HFFc6 (cell line): ENCODE measurements around the gene HS6ST3. TPM values are rescaled to one million over a fixed set of nuclear protein-coding genes. Genes with fewer than 3 reads are reported as not detected.

Experiments
- DNase-seq: peaks from one replicate; pipeline ENCODE4 v3.0.0-alpha.2; 2018
- H3K27ac Mint-ChIP-seq: 2 replicates; pipeline ENCODE4 v1.8.0; 2020; ENCODE audit warnings: mild to moderate bottlenecking, mixed read lengths
- H3K27me3 Mint-ChIP-seq: 2 replicates; pipeline ENCODE4 v1.8.0; 2021; ENCODE audit warnings: mild to moderate bottlenecking, moderate library complexity, mixed read lengths; ENCODE audit not compliant: insufficient read depth
- H3K36me3 Mint-ChIP-seq: 2 replicates; pipeline ENCODE4 v1.8.0; 2021; ENCODE audit warnings: low read depth, mixed read lengths
- H3K4me1 Mint-ChIP-seq: 2 replicates; pipeline ENCODE4 v1.8.0; 2020; ENCODE audit warnings: low read depth, mixed read lengths
- H3K4me3 Mint-ChIP-seq: 2 replicates; pipeline ENCODE4 v1.8.0; 2020; ENCODE audit warnings: mild to moderate bottlenecking, moderate library complexity, mixed read lengths
- H3K9me3 Mint-ChIP-seq: 2 replicates; pipeline ENCODE4 v1.8.0; 2020; ENCODE audit warnings: mild to moderate bottlenecking, mixed read lengths
- CTCF ChIP-seq: fragments of 200-600 bp; sonication (generic); IDR thresholded peaks from 2 replicates; pipeline ENCODE4 v1.5.0; 2021; ENCODE audit warnings: antibody characterized with exemption, mild to moderate bottlenecking
- total RNA-seq, 6 experiments: library from RNA; stranded (reverse); fragmentation: NEBNext Ultra II Directional; extraction: Animal tissue kit (Norgen Biotek cat#: 25700); gene quantifications; 2 replicates in 1 of 6; 3 replicates in 5 of 6; pipeline ENCODE4 v1.2.3, GENCODE V29; 2021

The HS6ST3 gene
- total RNA-seq, 6 experiments from 2014 or later = not detected

GRCh38 chr13:96191367-96191766 is 101.5 kb downstream of the HS6ST3 start:
- Mint-ChIP-seq H3K9me3 (peaks cover 12% of the 10 kb centered on the region), H3K36me3 (no peaks in the 10 kb centered on the region; the same call in 1 of the 2 replicates), H3K27me3 (no peaks in the 10 kb centered on the region; the same call in 1 of the 2 replicates), H3K27ac (no peak overlapping the region), H3K4me3 (no peak overlapping the region), H3K4me1 (no peaks in the 10 kb centered on the region)
- DNase-seq = no peak
- TF ChIP-seq CTCF = no peak

GRCh38 chr13:96193728-96194310 is 103.9 kb downstream of the HS6ST3 start:
- no peaks in the 10 kb centered on the region for H3K4me1 Mint-ChIP-seq
- H3K27me3 Mint-ChIP-seq = no peaks in the 10 kb centered on the region; the same call in 1 of the 2 replicates
- DNase-seq = no peak
- H3K4me3 Mint-ChIP-seq = no peak overlapping the region
- H3K9me3 Mint-ChIP-seq = peaks cover 30% of the 10 kb centered on the region
- H3K36me3 Mint-ChIP-seq = no peaks in the 10 kb centered on the region; the same call in 1 of the 2 replicates
- H3K27ac Mint-ChIP-seq = no peak overlapping the region
- no peak for TF ChIP-seq CTCF

GRCh38 chr13:96198038-96198437 is 108.1 kb downstream of the HS6ST3 start:
- Mint-ChIP-seq H3K27me3 (no peaks in the 10 kb centered on the region; the same call in 1 of the 2 replicates), H3K4me1 (no peaks in the 10 kb centered on the region), H3K36me3 (no peaks in the 10 kb centered on the region; the same call in 1 of the 2 replicates), H3K27ac (no peak overlapping the region), H3K4me3 (no peak overlapping the region), H3K9me3 (peaks cover 45% of the 10 kb centered on the region)
- no peak for TF ChIP-seq CTCF
- no peak for DNase-seq

GRCh38 chr13:96199315-96199714 is 109.4 kb downstream of the HS6ST3 start:
- Mint-ChIP-seq H3K4me3 (no peak overlapping the region), H3K4me1 (no peaks in the 10 kb centered on the region), H3K9me3 (peaks cover 46% of the 10 kb centered on the region), H3K36me3 (no peaks in the 10 kb centered on the region; the same call in 1 of the 2 replicates), H3K27me3 (no peaks in the 10 kb centered on the region; the same call in 1 of the 2 replicates), H3K27ac (no peak overlapping the region)
- TF ChIP-seq CTCF = no peak
- DNase-seq = no peak

GRCh38 chr13:96200810-96201209 is 110.9 kb downstream of the HS6ST3 start:
- no peaks in the 10 kb centered on the region; the same call in 1 of the 2 replicates for H3K27me3 Mint-ChIP-seq
- H3K4me3 Mint-ChIP-seq = no peak overlapping the region
- H3K4me1 Mint-ChIP-seq = no peaks in the 10 kb centered on the region
- H3K36me3 Mint-ChIP-seq = no peaks in the 10 kb centered on the region; the same call in 1 of the 2 replicates
- DNase-seq = no peak
- H3K9me3 Mint-ChIP-seq = peaks cover 52% of the 10 kb centered on the region
- no peak overlapping the region for H3K27ac Mint-ChIP-seq
- TF ChIP-seq CTCF = no peak
